ENCODE measurements around the gene TMEFF2. TPM values are rescaled to one million over a fixed set of nuclear protein-coding genes. Genes with fewer than 3 reads are reported as not detected.

The TMEFF2 gene
- total RNA-seq, 4 donors from 2014 or later, result 1.5 TPM; not detected in 3

DNA sequence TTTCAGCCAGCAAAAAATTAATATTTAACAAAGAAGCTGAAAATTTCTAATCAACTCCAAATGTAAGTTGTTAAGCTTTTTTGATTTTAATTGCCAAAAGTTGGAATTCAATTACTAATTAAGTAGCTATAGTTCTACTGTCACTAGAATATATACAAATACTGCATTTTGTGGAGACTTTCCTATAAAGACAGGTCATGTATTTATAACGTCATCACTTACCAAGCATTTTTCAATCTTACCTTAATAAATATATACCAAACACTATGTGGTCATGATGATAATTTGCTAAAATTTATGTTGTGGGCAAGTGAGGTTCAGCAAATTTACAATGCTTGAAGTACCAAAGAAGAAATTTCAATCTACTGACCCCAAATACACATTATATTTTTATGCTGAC is 24.2 kb upstream of the TMEFF2 start:
- no peaks in the 10 kb centered on the region for H3K4me1 ChIP-seq
- TF ChIP-seq POLR2A (IDR thresholded peaks at IDR 0.05) (no peak), CTCF (IDR thresholded peaks at IDR 0.05) (no peak)
- no peaks in the 10 kb centered on the region for H3K27me3 ChIP-seq
- no peaks in the 10 kb centered on the region for H3K9me3 ChIP-seq
- H3K4me3 ChIP-seq, result no peak overlapping the region
- DNase-seq, result no peak
- intact Hi-C loops (cut with DNase I; ENCODE audit: low total_unique reads), result no loop called here
- H3K36me3 ChIP-seq, result no peaks in the 10 kb centered on the region
- no peak overlapping the region for H3K27ac ChIP-seq

- H3K4me3 ChIP-seq, result no peak overlapping the region
- no peaks in the 10 kb centered on the region for H3K27me3 ChIP-seq
- TF ChIP-seq CTCF (IDR thresholded peaks at IDR 0.05), result no peak
- no peak for TF ChIP-seq POLR2A (IDR thresholded peaks at IDR 0.05)
- no peak overlapping the region for H3K27ac ChIP-seq
- no peak for DNase-seq
- intact Hi-C loops (cut with DNase I; ENCODE audit: low total_unique reads), result no loop called here
- no peaks in the 10 kb centered on the region for H3K4me1 ChIP-seq
- H3K9me3 ChIP-seq, result no peaks in the 10 kb centered on the region
- no peaks in the 10 kb centered on the region for H3K36me3 ChIP-seq
These were observed 23.6 kb upstream of the TMEFF2 start for GRCh38 chr2:192218377-192218776.

DNA sequence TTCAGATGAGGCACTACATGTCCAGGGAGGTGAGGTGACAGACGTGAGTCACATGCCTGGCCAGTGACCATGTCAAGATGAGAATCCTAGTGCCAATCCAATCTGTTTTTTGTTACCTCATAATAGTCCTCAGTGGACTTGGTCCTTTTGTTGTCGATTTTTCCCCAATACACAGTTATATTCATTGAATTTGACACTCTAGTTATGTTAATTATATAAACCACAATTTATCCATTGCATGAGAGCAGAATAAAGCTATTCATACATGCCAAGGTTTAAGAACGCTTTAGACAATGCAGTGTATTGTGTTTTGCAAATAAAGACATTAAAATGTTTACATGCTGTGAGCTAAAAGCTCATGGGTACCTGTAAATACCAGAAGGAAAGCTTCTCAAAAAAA is 21.6 kb upstream of the TMEFF2 start:
- intact Hi-C loops (cut with DNase I; ENCODE audit: low total_unique reads), result no loop called here

GRCh38 chr2:192215096-192215877 is 20.6 kb upstream of the TMEFF2 start:
- DNase-seq, result no peak
- Histone ChIP-seq H3K27me3 (no peaks in the 10 kb centered on the region), H3K36me3 (no peaks in the 10 kb centered on the region), H3K4me3 (no peak overlapping the region), H3K4me1 (no peaks in the 10 kb centered on the region), H3K27ac (no peak overlapping the region), H3K9me3 (no peaks in the 10 kb centered on the region)
- intact Hi-C loops (cut with DNase I; ENCODE audit: low total_unique reads), result no loop called here
- no peak for TF ChIP-seq CTCF (IDR thresholded peaks at IDR 0.05)
- no peak for TF ChIP-seq POLR2A (IDR thresholded peaks at IDR 0.05)

More for the DNA sequence above, 21.6 kb upstream of the TMEFF2 start:
- Histone ChIP-seq H3K9me3 (no peaks in the 10 kb centered on the region), H3K4me3 (no peak overlapping the region), H3K4me1 (no peaks in the 10 kb centered on the region), H3K27ac (no peak overlapping the region), H3K27me3 (no peaks in the 10 kb centered on the region), H3K36me3 (no peaks in the 10 kb centered on the region)
- DNase-seq, result no peak
- TF ChIP-seq POLR2A (IDR thresholded peaks at IDR 0.05), result no peak
- no peak for TF ChIP-seq CTCF (IDR thresholded peaks at IDR 0.05)

- Histone ChIP-seq H3K36me3 (no peaks in the 10 kb centered on the region), H3K4me1 (no peaks in the 10 kb centered on the region), H3K4me3 (no peak overlapping the region), H3K9me3 (no peaks in the 10 kb centered on the region), H3K27ac (no peak overlapping the region), H3K27me3 (peaks cover 0 to 5% of the 10 kb centered on the region in 2 donors)
- DNase-seq, result no peak
- intact Hi-C loops (cut with DNase I; ENCODE audit: low total_unique reads), result no loop called here
- TF ChIP-seq CTCF (IDR thresholded peaks at IDR 0.05) (no peak), POLR2A (IDR thresholded peaks at IDR 0.05) (no peak)
These were observed 14.1 kb upstream of the TMEFF2 start for GRCh38 chr2:192208848-192209247.
